Measurements from ENCODE around the gene NXPE3. TPM values are rescaled to one million over a fixed set of nuclear protein-coding genes. Genes with fewer than 3 reads are reported as not detected.

NXPE3 gene
- total RNA-seq, 1 donor from 2014 or later: 11.0 TPM

DNA sequence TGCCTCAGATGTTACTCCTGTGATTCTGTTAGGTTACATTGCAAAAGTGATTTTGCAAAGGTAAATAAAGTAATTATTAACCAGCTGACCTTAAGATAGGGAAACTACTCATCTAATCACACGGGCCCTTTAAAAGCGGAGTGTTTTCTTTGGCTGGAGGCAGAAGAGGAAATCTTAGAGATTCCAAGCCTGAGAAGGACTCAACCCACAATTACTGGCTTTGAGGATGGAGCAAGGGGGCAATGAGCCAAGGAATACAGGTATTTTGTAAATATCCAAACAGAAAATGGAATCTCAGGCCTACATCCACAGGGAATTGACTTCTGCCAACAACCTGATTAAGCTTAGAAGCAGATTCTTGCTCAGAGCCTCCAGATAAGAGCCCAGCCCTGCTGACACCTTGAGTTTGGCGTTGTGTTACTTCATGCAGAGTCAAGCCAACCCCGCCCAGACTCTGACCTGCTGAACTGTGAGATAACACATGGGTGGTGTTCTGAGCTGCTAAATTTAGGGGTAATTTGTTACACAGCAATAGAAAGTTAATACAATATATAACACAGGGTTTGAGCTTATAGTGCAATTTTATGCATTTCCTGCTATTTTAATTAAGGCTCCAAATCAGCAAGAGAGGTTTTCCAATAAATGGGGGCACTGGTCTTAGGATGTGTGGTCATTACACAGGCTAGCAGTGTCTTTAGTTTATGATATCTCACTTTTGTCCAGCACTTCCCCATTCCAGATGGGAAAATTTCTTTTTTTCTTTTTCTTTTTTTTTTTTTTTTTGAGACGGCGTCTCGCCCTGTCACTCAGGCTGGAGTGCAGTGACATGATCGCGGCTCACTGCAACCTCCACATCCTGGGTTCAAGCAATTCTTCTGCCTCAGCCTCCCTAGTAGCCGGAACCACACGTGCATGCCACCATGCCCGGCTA is 89.8 kb downstream of the NXPE3 start:
- no peak overlapping the region for H3K4me3 ChIP-seq (ENCODE audit: low read length in 3 of 3)
- no peaks in the 10 kb centered on the region for H3K9me3 ChIP-seq (ENCODE audit: control insufficient read depth in 3 of 3, low read length in 3 of 3)
- H3K27ac ChIP-seq (ENCODE audit: low read depth, low read length): no peak overlapping the region
- peaks cover 0 to 2% (median 0%) of the 10 kb centered on the region in 3 donors for H3K4me1 ChIP-seq (ENCODE audit: control insufficient read depth in 3 of 3, insufficient read depth in 3 of 3, low read length in 3 of 3)
- H3K9ac ChIP-seq (ENCODE audit: low read depth in 1 of 3, low read length in 3 of 3): no peak overlapping the region
- no peaks in the 10 kb centered on the region for H3K36me3 ChIP-seq (ENCODE audit: control insufficient read depth in 3 of 3, insufficient read depth in 3 of 3, low read length in 3 of 3)
- H3K27me3 ChIP-seq (ENCODE audit: control insufficient read depth in 3 of 3, insufficient read depth in 3 of 3, low read length in 3 of 3): no peaks in the 10 kb centered on the region

DNA sequence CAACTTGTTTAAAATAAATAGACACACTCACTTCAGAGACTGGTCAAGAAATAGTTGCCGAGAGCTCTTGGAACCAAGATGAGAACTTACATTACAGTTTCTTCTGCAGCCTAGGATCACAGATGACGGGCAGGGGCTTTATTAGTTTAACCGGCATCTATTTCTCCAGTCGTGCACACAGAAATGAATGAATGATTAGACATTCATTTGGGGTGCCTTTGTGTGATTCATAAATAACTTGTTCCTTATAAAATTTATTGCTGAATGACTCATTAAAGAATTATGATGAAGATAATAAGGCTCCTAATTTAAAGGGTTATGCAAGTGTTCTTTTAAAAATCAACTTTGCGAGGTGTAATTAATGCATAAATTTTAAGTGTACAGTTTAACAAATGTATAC is 91.1 kb downstream of the NXPE3 start:
- no peak overlapping the region for H3K4me3 ChIP-seq (ENCODE audit: low read length in 3 of 3)
- H3K4me1 ChIP-seq (ENCODE audit: control insufficient read depth in 3 of 3, insufficient read depth in 3 of 3, low read length in 3 of 3): peaks cover 0 to 2% (median 0%) of the 10 kb centered on the region in 3 donors
- H3K27me3 ChIP-seq (ENCODE audit: control insufficient read depth in 3 of 3, insufficient read depth in 3 of 3, low read length in 3 of 3): no peaks in the 10 kb centered on the region
- no peaks in the 10 kb centered on the region for H3K36me3 ChIP-seq (ENCODE audit: control insufficient read depth in 3 of 3, insufficient read depth in 3 of 3, low read length in 3 of 3)
- H3K9ac ChIP-seq (ENCODE audit: low read depth in 1 of 3, low read length in 3 of 3): no peak overlapping the region
- H3K9me3 ChIP-seq (ENCODE audit: control insufficient read depth in 3 of 3, low read length in 3 of 3): no peaks in the 10 kb centered on the region
- H3K27ac ChIP-seq (ENCODE audit: low read depth, low read length): no peak overlapping the region

DNA sequence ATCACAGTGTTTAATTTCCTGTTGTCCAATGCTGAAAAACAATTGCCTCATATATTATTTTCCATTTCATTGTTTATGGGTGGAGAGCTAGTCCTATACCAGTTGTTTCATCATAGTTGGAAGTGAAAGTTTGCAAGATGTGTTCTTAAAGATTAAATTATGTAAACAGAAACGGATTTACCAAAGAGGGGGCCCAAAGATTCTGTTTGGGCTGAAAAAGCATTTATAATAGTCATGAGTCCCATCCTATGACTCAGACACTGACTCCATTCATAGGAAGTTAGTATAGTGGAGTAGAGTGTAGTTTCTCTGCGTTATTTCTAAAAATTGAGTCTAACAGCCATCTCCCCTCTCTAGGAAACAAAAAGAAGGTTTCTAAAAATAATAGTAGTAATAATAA is 94.6 kb downstream of the NXPE3 start:
- Histone ChIP-seq H3K27ac (ENCODE audit: low read depth, low read length) (no peak overlapping the region), H3K36me3 (ENCODE audit: control insufficient read depth in 3 of 3, insufficient read depth in 3 of 3, low read length in 3 of 3) (no peaks in the 10 kb centered on the region), H3K27me3 (ENCODE audit: control insufficient read depth in 3 of 3, insufficient read depth in 3 of 3, low read length in 3 of 3) (no peaks in the 10 kb centered on the region), H3K9me3 (ENCODE audit: control insufficient read depth in 3 of 3, low read length in 3 of 3) (no peaks in the 10 kb centered on the region), H3K4me3 (ENCODE audit: low read length in 3 of 3) (no peak overlapping the region), H3K4me1 (ENCODE audit: control insufficient read depth in 3 of 3, insufficient read depth in 3 of 3, low read length in 3 of 3) (peaks cover 0 to 2% (median 0%) of the 10 kb centered on the region in 3 donors), H3K9ac (ENCODE audit: low read depth in 1 of 3, low read length in 3 of 3) (no peak overlapping the region)

DNA sequence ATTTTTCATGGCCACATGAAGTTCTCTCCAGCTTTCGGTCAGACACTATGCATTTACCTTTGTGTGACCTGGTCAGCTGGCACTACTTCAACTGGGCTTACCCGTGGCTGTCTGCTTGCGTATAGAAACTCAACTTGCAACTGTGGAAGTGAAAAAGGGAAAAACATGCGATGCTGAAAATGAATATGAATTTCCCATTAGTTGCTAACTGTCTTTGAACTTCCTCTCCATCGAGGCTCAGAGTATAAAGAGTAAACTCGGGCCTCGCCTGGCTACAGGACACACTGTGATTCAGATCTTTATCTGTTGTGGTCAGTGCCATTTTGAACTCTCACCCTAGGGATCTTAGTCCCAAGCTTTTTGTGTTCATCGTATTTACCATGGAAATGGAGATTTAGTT is 97.1 kb downstream of the NXPE3 start:
- H3K4me3 ChIP-seq (ENCODE audit: low read length in 3 of 3): no peak overlapping the region
- no peak overlapping the region for H3K9ac ChIP-seq (ENCODE audit: low read depth in 1 of 3, low read length in 3 of 3)
- H3K4me1 ChIP-seq (ENCODE audit: control insufficient read depth in 3 of 3, insufficient read depth in 3 of 3, low read length in 3 of 3): no peaks in the 10 kb centered on the region
- H3K27me3 ChIP-seq (ENCODE audit: control insufficient read depth in 3 of 3, insufficient read depth in 3 of 3, low read length in 3 of 3): no peaks in the 10 kb centered on the region
- H3K36me3 ChIP-seq (ENCODE audit: control insufficient read depth in 3 of 3, insufficient read depth in 3 of 3, low read length in 3 of 3): no peaks in the 10 kb centered on the region
- H3K27ac ChIP-seq (ENCODE audit: low read depth, low read length): no peak overlapping the region
- no peaks in the 10 kb centered on the region for H3K9me3 ChIP-seq (ENCODE audit: control insufficient read depth in 3 of 3, low read length in 3 of 3)

Other genes starting within 250 kb of the NXPE3 start
- gene TRMT10C, start 217.3 kb upstream of the NXPE3 start, total RNA-seq: 30.3 TPM
- gene PCNP, start 205.0 kb upstream of the NXPE3 start, total RNA-seq: 72.0 TPM
- 16.2 TPM for gene ZBTB11, start 102.1 kb upstream of the NXPE3 start, total RNA-seq
- gene RPL24, start 92.5 kb upstream of the NXPE3 start, total RNA-seq: 5,603 TPM
- 16.2 TPM for gene CEP97, start 54.6 kb upstream of the NXPE3 start, total RNA-seq
- 7.8 TPM for gene NFKBIZ, start 70.3 kb downstream of the NXPE3 start, total RNA-seq